Muscle of arm (tissue), 12 donors: ENCODE results near the gene NLRP10. TPM values are rescaled to one million over a fixed set of nuclear protein-coding genes. Genes with fewer than 3 reads are reported as not detected.

ENCODE experiments used
- polyA plus RNA-seq, 12 donors: library from polyadenylated mRNA; unstranded; fragments of 120-200 nt; gene quantifications; one replicate each; pipeline ENCODE4 v1.2.1, GENCODE V29; 2013; ENCODE audit not compliant: insufficient read length in 12 of 12

The NLRP10 gene
- polyA plus RNA-seq, 12 donors, result not detected

Other genes with a start within 250 kb of the NLRP10 start
- gene OR5P2, start 168.5 kb downstream of the NLRP10 start, polyA plus RNA-seq, result under 1 TPM in 1 of 12 donors, not detected in 11; 0.19 TPM
- not detected for gene OR5P3, start 134.6 kb downstream of the NLRP10 start, polyA plus RNA-seq
- gene OR10A6, start 34.2 kb downstream of the NLRP10 start, polyA plus RNA-seq, result under 1 TPM in 1 of 12 donors, not detected in 11; 0.15 TPM
- gene OR10A3, start 23.7 kb downstream of the NLRP10 start, polyA plus RNA-seq, result under 1 TPM in 3 of 12 donors, not detected in 9; 0.07 to 0.26 (median 0.12) TPM
- 100 to 1,000 TPM; 224 to 613 (median 377) TPM for gene EIF3F, start 21.9 kb upstream of the NLRP10 start, polyA plus RNA-seq
- 10 to 100 TPM in 11 of 12 donors, not detected in 1; 10.2 to 19.0 (median 13.9) TPM for gene TUB, start 115.8 kb upstream of the NLRP10 start, polyA plus RNA-seq
- gene RIC3, start 203.6 kb upstream of the NLRP10 start, polyA plus RNA-seq, result 10 to 100 TPM in 1 of 12 donors, 1 to 10 TPM in 2, under 1 TPM in 7, not detected in 2; 0.12 to 14.9 (median 0.47) TPM